Mucosa of stomach (tissue), 1 donor: ENCODE data around the gene KRTAP10-8.

Source experiments
- H3K27me3 ChIP-seq: one replicate; pipeline ENCODE4 v1.7.0; 2013; ENCODE audit warnings: mild to moderate bottlenecking, low read length; ENCODE audit not compliant: control insufficient read depth, insufficient read depth
- H3K36me3 ChIP-seq: one replicate; pipeline ENCODE4 v1.7.0; 2013; ENCODE audit warnings: low read length; ENCODE audit not compliant: control insufficient read depth, insufficient read depth
- H3K4me1 ChIP-seq: one replicate; pipeline ENCODE4 v1.7.0; 2013; ENCODE audit warnings: mild to moderate bottlenecking, low read length; ENCODE audit not compliant: control insufficient read depth, insufficient read depth
- H3K4me3 ChIP-seq: one replicate; pipeline ENCODE4 v1.7.0; 2013; ENCODE audit warnings: low read length
- H3K9ac ChIP-seq: one replicate; pipeline ENCODE4 v1.7.0; 2013; ENCODE audit warnings: mild to moderate bottlenecking, low read length, moderate library complexity
- H3K9me3 ChIP-seq: one replicate; pipeline ENCODE4 v1.7.0; 2013; ENCODE audit warnings: mild to moderate bottlenecking, low read length, moderate library complexity; ENCODE audit not compliant: control insufficient read depth
- donor health status: Pancreatic carcinoma.

KRTAP10-8 gene

DNA sequence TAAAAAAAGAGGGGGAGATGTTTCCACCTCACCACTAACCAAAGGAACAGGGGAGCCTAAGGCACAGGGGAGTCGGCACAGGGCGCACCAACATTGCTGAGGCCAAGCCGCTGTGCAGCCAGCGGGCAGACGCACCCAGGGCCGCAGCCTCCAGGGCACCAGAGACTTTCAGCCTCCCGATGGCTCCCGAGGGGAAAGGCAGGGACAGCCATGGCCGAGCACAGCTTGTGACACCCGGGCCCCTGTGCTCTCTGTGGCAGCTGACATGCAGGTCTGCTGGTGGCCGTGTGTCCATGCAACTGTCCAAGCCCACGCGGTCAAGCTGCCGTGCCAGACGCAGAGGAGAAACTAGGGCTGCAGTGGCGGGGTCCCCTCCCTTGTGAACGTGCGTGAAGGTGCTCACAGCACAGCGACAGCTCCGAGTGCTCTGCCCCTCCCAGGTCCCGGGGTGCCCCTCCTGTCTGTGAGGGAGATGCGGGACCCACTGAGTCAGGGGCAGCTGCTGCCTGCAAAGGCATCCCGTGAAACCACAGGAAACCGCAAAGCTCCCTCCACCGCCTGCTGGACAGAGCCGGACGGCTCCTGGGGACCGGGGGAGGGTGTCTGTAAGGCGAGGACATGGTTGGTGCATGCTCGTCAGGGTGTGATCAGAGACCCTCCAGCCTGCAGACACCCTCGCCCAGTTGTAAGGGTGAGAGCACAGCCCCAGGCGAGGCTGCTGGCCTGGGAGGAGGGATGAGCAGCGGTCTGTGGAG, 36.9 kb downstream of the KRTAP10-8 start:
- H3K9ac ChIP-seq = no peak overlapping the region
- no peaks in the 10 kb centered on the region for H3K36me3 ChIP-seq
- H3K4me3 ChIP-seq = no peak overlapping the region
- H3K4me1 ChIP-seq = no peaks in the 10 kb centered on the region
- no peaks in the 10 kb centered on the region for H3K27me3 ChIP-seq
- H3K9me3 ChIP-seq = no peaks in the 10 kb centered on the region

DNA sequence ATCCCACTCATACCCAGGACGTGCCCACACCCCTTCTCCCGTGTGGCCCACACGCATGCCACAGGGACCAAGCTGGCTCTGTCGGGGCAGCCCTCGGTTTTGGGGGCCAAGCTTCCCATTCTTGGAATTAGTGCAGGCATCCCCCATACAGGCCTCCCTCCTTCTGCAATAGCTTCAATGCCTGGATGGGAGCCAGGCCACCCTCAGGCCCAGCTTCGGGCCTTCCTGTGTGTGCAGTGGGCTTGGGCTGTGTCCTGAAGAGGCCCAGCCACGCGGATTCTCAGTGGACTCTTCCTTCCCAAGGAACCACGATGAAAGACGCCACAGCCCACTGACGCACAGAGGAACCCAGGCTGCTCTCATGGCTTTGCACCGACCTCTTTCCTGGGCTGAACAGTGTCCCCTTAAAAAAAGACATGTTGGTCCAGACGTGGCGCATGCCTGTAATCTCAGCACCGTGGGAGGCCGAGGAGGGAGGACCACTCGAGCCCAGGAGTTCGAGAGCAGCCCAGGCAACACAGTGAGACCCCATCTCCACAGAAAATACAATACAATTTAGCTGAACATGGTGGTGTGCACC, 37.7 kb downstream of the KRTAP10-8 start:
- H3K4me3 ChIP-seq = no peak overlapping the region
- H3K27me3 ChIP-seq = no peaks in the 10 kb centered on the region
- H3K9ac ChIP-seq = no peak overlapping the region
- no peaks in the 10 kb centered on the region for H3K36me3 ChIP-seq
- no peaks in the 10 kb centered on the region for H3K4me1 ChIP-seq
- no peaks in the 10 kb centered on the region for H3K9me3 ChIP-seq

GRCh38 chr21:44650265-44650972, 38.5 kb downstream of the KRTAP10-8 start:
- H3K9me3 ChIP-seq = no peaks in the 10 kb centered on the region
- H3K4me1 ChIP-seq = no peaks in the 10 kb centered on the region
- H3K4me3 ChIP-seq = no peak overlapping the region
- H3K9ac ChIP-seq = no peak overlapping the region
- H3K36me3 ChIP-seq = no peaks in the 10 kb centered on the region
- peaks cover 3% of the 10 kb centered on the region for H3K27me3 ChIP-seq

GRCh38 chr21:44650973-44651675, 39.2 kb downstream of the KRTAP10-8 start:
- Histone ChIP-seq H3K9me3 (no peaks in the 10 kb centered on the region), H3K4me3 (no peak overlapping the region), H3K4me1 (no peaks in the 10 kb centered on the region), H3K27me3 (peaks cover 3% of the 10 kb centered on the region), H3K9ac (no peak overlapping the region), H3K36me3 (no peaks in the 10 kb centered on the region)

DNA sequence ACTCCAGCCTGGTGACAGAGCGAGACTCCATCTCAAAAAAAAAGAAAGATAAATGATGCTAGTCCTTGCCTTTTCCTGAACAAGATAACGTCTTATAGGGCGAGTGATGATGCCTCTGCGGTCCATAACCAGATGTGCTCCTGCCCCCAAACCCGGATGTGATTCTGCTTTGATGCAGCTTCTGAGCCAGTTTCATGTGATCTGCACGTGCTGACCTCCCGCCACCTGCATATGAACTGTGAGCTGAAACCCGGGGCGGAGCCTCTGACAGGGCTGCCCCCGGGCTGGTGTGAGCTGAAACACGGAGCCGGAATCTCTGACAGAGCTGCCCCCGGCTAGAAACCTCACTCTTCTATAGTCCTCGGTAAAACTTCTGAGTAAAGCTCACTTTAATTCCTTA, 41.2 kb downstream of the KRTAP10-8 start:
- Histone ChIP-seq H3K9me3 (no peaks in the 10 kb centered on the region), H3K36me3 (no peaks in the 10 kb centered on the region), H3K27me3 (peaks cover 8% of the 10 kb centered on the region), H3K4me1 (no peaks in the 10 kb centered on the region), H3K9ac (no peak overlapping the region), H3K4me3 (no peak overlapping the region)

DNA sequence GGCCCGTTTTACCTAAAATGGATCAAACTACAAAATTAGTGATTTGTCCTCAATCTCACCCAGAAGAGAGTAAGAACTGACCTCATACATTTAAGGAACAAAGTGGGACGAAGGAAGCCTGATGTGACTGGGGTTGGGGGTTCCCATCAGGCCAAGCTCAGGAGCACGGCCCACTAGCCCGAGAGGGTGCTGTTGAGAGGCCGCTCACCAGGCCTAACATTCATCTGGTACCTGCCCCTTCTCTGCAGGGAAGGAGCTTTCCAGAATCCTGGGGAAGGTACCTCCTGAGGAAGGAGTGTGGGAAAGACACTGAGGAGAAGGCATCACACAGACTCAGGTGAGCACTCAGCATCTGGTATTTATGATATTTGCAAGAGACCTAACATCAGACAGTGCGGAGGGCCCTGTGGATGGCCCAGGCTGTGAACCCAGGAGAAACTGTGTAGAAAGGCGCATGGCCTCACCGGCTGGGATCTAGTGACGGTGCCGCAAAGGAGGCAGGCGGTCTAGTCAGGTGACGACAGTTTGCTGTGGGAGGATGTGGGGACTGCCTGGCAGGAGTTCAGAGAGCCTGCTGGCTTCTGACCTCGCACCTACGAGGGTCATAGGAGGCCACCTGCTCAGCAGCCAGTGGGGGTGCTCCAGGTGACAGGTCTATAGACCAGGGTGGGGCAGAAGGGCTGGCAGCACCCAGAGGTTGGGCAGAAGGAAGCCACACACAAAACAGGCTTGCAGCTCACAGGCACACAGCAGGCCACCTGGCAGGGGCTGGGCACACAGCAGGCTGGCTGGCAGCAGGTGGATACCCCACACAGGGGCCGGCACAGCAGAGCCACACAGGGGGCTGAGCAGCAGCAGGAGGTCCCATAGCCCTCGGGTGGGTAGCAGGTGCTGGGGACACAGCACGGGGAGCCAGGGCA, 42.0 kb downstream of the KRTAP10-8 start:
- Histone ChIP-seq H3K9ac (no peak overlapping the region), H3K27me3 (peaks cover 10% of the 10 kb centered on the region), H3K9me3 (no peaks in the 10 kb centered on the region), H3K36me3 (no peaks in the 10 kb centered on the region), H3K4me1 (no peaks in the 10 kb centered on the region), H3K4me3 (no peak overlapping the region)

DNA sequence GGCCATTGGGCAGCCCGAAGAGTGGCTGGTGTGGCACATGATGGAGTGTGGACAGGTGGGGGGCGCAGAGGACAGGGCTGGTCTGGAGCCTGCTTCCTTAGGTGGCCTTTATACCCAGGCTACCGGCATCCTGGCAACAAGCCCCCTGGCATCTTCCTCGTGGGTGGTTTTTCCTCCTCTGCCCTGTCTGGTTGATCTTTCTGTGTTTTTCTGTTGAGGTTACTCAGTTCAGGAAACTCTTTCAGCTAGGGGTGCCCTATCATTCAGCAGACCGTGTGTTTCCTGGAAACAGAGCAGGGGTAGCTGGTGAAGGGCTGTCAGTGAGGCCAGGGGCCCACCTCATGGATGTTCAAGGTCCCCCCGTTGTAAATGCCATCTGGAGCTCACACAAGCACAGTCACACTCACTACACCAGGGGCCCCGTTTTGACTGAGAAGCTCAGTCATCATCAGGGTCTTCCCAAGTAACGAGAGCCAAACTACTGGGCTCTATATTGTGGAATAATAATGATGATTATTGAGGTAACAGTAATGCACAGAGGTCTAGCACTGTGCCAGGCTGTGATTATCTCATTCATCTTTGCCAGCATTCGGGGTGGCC, 42.8 kb downstream of the KRTAP10-8 start, which contains the start of gene KRTAP12-4:
TSS of gene KRTAP12-4 (minus strand) at position 84 of the 600 bp plus-strand sequence. CDS start at position 39, 45 bp downstream.
- Histone ChIP-seq H3K36me3 (no peaks in the 10 kb centered on the region), H3K4me1 (no peaks in the 10 kb centered on the region), H3K9ac (no peak within 1 kb of the TSS), H3K9me3 (no peaks in the 10 kb centered on the region), H3K27me3 (peaks cover 10% of the 10 kb centered on the region), H3K4me3 (no peak within 1 kb of the TSS)

DNA sequence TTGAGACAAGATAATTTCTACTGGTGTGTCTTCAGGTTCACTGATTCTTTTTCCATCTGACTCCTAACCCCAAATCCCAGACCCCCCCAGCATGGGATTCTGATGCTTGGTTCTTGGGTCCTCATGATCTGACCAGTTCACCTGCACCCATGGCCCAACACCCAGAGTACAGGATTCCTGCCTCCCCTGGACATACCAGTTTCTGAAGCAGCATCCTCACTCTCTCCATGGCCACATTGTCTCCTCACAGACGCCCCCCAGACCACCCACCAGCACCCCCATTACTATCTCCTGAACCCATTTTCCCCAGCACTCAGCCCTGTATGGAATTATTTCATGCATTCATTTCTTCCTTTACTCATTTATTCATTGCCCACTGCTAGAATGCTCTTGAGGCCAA, 45.0 kb downstream of the KRTAP10-8 start:
- H3K27me3 ChIP-seq = peaks cover 10% of the 10 kb centered on the region
- no peaks in the 10 kb centered on the region for H3K9me3 ChIP-seq
- H3K4me3 ChIP-seq = no peak overlapping the region
- no peaks in the 10 kb centered on the region for H3K4me1 ChIP-seq
- no peaks in the 10 kb centered on the region for H3K36me3 ChIP-seq
- no peak overlapping the region for H3K9ac ChIP-seq

DNA sequence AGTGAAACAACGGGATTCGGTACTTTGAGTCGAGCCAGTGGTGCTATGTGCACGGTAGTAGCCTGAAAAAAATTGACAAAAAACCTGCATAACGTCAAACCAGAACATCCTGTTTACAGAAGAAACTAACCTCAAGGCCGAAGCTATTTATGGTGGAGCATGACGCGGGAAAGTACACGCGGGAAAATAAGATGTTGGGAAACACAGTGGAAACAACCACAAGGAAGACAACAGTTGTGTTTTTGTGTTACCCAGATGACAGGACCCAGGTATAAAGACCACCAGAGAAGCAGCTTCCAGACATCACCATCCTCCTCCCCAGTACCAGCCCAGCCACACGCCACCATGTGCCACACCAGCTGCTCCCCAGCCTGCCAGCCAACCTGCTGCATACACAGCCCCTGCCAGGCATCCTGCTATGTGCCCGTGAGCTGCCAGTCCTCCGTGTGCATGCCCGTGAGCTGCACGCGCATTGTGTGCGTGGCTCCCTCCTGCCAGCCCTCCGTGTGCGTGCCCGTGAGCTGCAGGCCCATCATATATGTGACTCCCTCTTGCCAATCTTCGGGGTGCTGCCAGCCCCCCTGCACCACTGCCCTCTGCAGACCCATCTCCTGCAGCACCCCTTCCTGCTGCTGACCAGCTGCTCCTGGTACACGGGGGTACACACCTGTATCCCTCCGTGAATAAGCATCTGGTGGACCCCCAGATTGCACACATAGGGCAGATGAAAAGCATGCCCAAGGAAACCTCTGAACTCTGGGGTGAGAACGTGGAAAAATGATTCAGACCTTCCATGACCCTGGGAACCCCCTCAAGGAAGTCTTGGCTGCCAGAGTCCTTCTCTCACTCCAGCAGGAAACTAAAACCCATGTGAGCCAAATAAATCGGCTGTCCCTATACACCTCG, 46.0 kb downstream of the KRTAP10-8 start, which contains the start of gene KRTAP12-3:
TSS of gene KRTAP12-3 (plus strand) at position 298 of the 906 bp plus-strand sequence. CDS start at position 346, 48 bp downstream.
- H3K9ac ChIP-seq = no peak within 1 kb of the TSS
- H3K4me1 ChIP-seq = no peaks in the 10 kb centered on the region
- no peak within 1 kb of the TSS for H3K4me3 ChIP-seq
- H3K9me3 ChIP-seq = no peaks in the 10 kb centered on the region
- H3K27me3 ChIP-seq = peaks cover 10% of the 10 kb centered on the region
- H3K36me3 ChIP-seq = no peaks in the 10 kb centered on the region

GRCh38 chr21:44658541-44658910, 46.6 kb downstream of the KRTAP10-8 start:
- H3K9ac ChIP-seq = no peak overlapping the region
- H3K27me3 ChIP-seq = peaks cover 10% of the 10 kb centered on the region
- no peaks in the 10 kb centered on the region for H3K36me3 ChIP-seq
- no peak overlapping the region for H3K4me3 ChIP-seq
- no peaks in the 10 kb centered on the region for H3K9me3 ChIP-seq
- no peaks in the 10 kb centered on the region for H3K4me1 ChIP-seq
